HG02943 (cell line): Measurements from ENCODE around the gene MRPL55.

Experiments used
- ATAC-seq: cut with Tn5 transposase; IDR thresholded peaks from one replicate; pipeline ENCODE4 v1.9.1; 2021; ENCODE audit warnings: mild to moderate bottlenecking, low read depth, moderate library complexity; ENCODE audit not compliant: unreplicated experiment

The MRPL55 gene

GRCh38 chr1:228102791-228103620, 6.1 kb downstream of the MRPL55 start, which contains the start of gene C1orf35:
TSS of gene C1orf35 (minus strand) at chr1:228103325. CDS start at chr1:228103227, 98 bp downstream.
- peak; percentile 67 for ATAC-seq

GRCh38 chr1:228101994-228102790, 6.9 kb downstream of the MRPL55 start:
- ATAC-seq, result peak; percentile 13

GRCh38 chr1:228101614-228101993, 7.5 kb downstream of the MRPL55 start:
- no peak for ATAC-seq

GRCh38 chr1:228100822-228101613, 8.1 kb downstream of the MRPL55 start:
- no peak for ATAC-seq

- no peak for ATAC-seq
Measured at GRCh38 chr1:228099331-228099732, 9.8 kb downstream of the MRPL55 start.

- no peak for ATAC-seq
Measured at GRCh38 chr1:228098323-228098931, 10.7 kb downstream of the MRPL55 start.

GRCh38 chr1:228097333-228098081, 11.6 kb downstream of the MRPL55 start:
- no peak for ATAC-seq

GRCh38 chr1:228096416-228097332, 12.4 kb downstream of the MRPL55 start:
- no peak for ATAC-seq

GRCh38 chr1:228095938-228096337, 13.2 kb downstream of the MRPL55 start:
- ATAC-seq, result no peak

GRCh38 chr1:228095161-228095560, 13.9 kb downstream of the MRPL55 start:
- no peak for ATAC-seq

GRCh38 chr1:228094432-228095016, 14.6 kb downstream of the MRPL55 start:
- ATAC-seq, result no peak

GRCh38 chr1:228093050-228093906, 15.8 kb downstream of the MRPL55 start:
- ATAC-seq, result no peak

- ATAC-seq, result no peak
Measured at GRCh38 chr1:228092342-228093049, 16.6 kb downstream of the MRPL55 start.

GRCh38 chr1:228091084-228091483, 18.0 kb downstream of the MRPL55 start:
- ATAC-seq, result no peak

GRCh38 chr1:228090613-228091081, 18.5 kb downstream of the MRPL55 start:
- ATAC-seq, result no peak

- ATAC-seq, result no peak
Measured at GRCh38 chr1:228089519-228090380, 19.3 kb downstream of the MRPL55 start.
